DMS53 treated with DMSO at 0.1 percent for 48 hours (cell line): ENCODE measurements around the gene DOK6.
"Not testable (repeated sequence)": the region's sequence is repeated elsewhere in the genome, so short reads cannot be mapped to it uniquely, and the experiment has no call there.

Source experiments
- DNase-seq: peaks from one replicate; lab custom pipeline; 2025; ENCODE audit not compliant: unreplicated experiment; lab: John Stamatoyannopoulos, UW

DOK6 gene

DNA sequence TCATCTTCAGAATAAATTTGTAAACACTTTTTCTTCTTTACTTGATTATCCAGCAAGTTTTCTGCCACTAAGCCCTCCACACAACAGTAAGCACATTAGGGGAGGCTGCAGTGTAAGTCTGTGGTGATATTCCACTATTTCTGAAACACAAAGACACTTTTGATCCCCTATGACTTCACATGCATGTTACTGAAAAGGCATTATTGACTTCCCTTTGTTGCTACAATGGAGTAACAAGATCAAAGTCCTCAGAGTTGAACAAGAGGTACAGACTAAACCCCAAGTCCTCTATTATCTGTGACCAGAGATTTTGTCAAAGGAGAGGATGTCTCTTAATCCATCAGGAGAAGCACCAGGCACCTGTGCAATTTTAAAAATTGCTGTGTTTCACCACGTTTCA is 389.1 kb downstream of the DOK6 start:
- DNase-seq: no peak

DNA sequence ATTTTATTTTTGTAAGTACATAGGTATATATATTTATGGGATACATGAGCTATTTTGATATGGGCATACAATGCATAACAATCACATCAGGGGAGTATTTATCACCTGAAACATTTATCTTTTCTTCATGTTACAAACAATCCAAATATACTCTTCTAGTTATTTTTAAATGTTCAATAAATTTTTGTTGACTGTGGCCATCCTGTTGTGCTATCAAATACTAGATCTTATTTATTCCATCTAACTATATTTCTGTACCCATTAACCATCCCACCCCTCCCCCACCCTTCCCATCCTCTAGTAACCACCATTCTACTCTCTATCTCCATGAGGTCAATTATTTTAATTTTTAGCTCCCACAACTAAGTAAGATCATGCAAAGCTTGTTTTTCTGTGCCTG is 390.0 kb downstream of the DOK6 start:
- no peak for DNase-seq

DNA sequence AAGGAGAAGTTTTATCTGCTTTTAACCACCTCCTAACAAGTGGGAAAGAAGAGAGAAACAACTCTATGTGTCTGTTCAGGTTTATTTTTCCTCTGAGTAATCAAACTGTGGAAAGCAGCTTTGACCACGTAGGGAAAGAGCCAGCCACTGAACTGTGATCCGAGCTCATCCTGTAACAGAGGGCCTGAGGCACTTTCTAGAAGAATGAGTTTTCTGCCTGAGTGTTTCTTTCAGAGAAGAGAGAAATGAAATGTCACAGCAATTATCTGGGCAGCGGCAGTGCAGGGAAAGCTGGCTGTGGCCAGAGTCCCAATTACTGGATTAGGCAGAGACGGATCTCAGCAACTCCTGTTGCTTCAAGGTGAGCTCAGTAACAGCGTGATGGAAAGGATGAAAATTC is 395.1 kb downstream of the DOK6 start:
- DNase-seq: no peak

DNA sequence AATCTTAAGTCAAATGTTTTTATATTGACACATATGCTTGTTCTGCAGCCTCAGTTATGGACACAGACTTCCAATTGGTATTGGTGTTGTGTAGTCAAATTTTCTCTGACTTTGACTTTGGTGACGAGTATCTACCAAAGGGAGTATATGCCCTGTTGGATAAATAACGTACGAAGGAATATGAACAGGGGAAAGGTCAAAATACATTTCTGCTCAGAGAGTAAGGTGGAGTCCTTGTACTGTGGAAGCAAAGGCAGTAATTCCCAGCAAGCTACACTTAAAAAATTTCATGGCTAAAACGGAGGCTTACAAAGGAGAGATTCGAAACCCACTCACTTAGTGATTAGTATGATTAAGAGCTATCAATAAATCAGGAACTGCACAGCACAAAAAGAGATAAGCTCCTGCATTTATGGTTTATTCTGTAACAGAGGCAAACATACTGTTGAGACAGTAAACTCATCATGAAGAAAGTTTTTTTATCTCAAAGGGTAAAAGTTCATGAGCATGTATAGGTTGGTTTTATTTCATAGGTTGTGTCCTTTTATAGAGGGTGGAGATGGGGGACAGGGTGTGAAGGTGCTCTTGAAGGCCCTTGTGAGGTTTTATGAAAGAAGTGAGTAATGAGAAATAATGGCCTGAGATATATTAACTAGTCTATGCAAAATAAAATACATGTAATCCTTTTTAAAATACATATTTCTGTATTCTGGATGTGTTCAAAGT is 404.3 kb downstream of the DOK6 start:
- DNase-seq: no peak

DNA sequence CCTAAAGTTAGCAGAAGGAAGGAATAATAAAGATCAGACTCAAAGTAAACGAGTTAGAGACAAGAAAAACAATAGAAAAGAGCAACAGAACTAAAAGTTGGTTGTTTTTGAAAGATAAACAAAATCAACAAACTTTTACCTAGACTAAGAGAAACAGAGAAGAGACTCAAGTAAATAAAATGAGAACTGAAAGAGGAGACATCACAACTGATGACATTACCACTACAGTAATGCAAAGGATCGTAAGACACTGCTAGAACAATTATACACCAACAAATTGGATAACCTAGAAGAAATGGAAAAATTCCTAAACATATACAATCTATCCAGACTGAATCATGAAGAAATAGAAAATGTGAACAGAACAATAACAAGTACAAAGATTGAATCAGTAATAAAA is 407.7 kb downstream of the DOK6 start:
- no peak for DNase-seq

DNA sequence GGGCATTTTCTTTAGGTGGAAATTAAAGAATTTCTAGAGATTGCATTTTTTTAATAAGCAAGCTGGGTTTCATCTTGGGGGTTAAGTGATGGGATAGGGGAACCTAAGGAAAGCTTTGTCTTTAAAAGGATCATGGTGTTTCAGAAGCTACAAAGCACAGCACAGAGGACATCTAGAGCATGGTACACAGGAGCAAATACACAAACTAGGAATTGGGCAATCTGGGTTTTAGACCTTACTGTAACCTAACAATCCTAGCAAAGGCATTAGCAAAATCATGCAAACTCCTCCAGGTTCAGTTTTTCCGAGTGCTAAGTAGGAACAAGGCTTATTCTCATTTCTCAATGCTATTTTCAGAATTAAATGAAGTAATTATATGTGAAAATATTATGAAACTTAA is 412.9 kb downstream of the DOK6 start:
- no peak for DNase-seq

DNA sequence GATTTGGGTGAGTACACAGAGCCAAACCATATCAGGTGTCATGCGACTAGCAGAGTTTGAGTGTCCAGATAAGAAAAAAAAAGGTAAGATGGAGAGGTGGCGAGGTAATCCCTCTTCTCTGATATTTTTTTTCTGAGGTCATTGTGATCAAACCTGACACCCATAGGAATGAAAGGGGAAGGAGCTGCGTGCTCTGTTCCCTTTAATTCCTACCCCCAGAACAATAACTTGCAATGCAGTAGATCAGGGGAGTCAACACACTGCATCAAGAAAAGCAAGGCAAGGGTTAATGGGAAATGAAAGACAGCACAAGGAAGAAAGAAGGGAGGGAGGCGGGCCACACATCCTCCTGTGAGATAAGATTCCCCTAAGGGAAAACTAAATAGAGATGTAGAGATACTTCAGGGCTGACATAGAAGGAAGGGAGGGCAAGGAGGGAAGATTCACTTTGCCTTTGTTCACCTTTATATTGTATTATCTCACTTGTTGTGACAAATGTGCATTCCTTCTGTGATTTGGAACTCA is 414.2 kb downstream of the DOK6 start:
- no peak for DNase-seq

DNA sequence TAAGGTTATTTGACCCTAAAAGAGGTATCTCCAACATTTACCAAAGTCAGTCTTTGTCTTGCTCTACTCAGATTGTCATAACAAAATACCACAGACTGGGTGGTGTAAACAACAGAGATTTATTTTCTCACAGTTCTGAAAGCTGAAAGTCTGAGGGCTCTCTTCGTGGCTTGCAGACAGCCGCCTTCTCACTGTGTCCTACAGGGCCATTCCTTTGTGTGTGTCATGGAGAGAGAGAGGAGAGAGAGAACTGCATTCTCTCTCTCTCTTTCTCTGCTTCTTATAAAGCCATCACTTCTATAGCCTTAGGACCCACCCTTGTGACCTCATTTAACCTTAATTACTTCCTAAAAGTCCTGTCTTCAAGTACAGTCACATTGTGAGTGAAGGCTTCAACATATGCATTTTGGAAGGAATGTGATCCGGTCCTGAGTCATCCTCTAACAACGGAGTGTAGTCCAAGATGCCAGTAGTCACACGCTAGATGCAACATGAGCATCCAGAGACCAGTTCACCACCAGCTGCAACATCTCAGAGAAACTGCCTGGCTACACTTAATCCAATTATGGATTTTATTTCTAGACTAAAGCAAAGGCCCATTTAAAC is 416.8 kb downstream of the DOK6 start:
- DNase-seq: no peak

DNA sequence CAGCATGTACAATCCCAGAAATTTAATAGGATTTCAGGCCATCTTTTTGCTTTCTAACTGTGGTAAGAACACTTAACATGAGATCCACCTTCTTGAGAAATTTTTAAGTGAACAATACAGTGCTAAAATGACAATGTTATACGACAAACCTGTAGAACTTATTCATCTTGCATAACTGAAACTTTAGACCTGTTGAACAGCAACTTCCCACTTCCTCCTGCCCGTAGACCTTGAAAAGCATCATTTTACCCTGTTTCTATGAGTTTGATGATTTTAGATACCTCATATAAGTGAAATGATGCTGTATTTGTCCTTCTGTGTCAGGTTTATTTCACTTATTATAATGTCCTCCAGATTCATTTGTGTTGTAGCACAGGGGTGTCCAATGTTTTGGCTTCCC is 418.8 kb downstream of the DOK6 start:
- DNase-seq: no peak

DNA sequence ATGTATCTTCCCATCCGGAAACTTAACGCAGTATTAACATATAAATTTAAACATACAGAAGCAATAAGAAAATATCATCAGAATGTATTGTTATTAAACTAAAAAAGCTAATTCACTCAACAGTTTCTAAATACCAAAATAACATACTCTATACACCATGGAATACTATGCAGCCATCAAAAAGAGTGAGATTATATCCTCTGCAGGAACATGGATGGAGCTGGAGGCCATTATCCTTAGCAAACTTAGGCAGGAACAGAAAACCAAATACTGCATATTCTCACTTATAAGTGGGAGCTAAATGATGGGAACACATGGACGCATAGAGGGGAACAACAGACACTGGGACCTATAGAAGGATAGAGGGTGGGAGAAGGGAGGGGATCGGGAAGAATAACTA is 419.9 kb downstream of the DOK6 start:
- DNase-seq: no peak

DNA sequence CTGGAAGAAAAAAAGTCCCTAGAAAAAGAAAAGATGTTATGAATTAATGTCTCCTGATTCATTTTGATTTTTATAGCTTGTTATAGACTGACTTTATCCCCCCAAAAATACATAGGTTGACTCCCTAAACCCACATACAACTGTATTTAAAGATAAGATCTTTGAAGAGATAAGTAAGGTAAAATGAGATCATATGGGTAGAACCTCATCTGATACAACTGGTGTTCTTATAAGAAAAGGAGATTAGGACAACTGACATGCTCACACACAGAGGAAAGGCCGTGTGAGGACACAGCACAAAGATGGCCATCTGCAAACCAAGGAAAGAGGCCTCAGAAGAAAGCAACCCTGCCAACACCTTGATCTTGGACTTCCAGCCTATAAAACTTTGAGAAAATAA is 429.5 kb downstream of the DOK6 start:
- no peak for DNase-seq

DNA sequence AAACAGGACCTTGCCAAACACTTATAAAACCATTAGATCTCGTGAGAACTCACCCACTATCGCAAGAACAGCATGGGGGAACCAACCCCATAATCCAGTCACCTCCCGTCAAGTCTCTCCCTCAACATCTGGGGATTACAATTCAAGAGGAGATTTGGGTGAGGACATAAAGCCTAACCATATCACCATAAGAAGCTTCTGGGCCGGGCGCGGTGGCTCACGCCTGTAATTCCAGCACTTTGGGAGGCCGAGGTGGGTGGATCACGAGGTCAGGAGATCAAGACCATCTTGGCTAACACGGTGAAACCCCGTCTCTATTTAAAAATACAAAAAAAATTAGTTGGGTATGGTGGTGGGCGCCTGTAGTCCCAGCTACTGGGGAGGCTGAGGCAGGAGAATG is 434.3 kb downstream of the DOK6 start:
- DNase-seq: not testable (repeated sequence)

DNA sequence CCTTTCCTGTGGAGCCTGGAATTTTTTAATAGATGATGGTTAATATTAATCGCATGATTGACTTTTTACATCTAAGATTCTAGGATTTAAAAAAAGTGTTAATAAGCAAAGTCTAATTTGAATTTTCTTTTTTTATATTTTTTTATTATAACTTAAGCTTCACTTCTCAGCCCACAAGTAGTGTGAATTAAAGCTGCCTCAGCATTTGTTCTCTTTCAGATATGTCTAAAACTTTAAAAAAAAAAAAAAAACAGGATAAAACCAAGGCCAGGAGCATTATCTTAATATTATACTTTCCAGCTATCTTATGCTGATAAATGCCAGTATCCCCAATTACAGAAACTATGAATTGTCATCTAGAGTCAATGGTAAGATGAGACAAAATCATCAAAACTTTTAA is 437.3 kb downstream of the DOK6 start:
- DNase-seq: no peak

DNA sequence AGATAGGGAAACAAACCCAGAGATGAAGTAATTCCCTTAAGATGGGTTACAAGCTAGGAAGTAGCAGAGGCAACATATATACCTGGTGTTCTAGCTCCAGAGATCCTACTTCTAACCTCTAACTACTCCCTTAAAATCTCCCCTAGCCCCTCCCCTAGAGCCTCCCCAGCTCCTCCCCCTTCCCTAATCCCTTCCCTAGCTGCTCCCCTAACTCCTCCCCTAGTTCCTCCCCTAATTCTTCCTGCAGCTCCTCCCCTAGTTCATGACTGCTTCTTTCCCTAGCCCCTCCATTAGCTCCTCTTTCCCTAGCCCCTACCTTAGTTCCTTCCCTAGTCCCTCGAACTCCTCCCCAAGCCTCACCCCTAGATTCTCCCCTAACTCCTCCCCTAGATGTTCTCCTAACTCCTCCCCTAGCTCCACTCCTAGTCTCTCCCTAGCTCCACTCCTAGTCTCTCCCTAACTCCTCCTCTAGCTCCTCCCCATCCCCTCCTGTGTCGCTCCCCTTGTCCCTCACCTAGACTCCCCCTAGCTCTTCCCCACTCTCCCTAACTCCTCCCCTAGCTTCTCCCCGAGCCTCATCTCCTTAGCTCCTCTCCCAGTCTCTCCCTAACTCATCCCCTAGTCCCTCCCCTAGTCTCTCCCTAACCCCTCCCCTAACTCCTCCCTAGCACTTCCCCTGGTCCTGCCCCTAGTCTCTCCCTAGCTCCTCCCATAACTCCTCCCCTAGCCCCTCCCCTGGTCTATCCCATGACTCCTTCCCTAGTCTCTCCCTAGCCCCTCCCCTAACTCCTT is 438.1 kb downstream of the DOK6 start:
- DNase-seq: no peak

DNA sequence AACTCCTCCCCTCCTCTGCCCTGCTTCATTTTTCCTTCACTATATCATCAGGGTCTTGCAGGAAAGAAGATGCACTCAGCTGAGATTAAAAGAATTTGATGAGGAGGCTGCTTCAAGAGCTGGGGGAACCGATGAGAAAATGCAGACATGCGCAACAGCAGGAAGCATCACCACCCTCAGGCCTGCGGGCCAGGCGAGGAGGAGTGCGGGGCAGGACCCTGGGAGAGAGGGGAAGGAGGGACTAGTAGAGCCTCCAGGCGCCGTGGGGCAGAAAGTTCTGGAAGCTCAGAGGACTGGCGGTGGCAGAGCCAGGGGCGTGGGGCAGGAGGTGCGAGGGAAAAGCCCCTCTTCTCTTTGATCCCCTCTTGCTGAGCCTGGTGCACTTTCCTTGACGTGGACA is 438.8 kb downstream of the DOK6 start:
- no peak for DNase-seq

DNA sequence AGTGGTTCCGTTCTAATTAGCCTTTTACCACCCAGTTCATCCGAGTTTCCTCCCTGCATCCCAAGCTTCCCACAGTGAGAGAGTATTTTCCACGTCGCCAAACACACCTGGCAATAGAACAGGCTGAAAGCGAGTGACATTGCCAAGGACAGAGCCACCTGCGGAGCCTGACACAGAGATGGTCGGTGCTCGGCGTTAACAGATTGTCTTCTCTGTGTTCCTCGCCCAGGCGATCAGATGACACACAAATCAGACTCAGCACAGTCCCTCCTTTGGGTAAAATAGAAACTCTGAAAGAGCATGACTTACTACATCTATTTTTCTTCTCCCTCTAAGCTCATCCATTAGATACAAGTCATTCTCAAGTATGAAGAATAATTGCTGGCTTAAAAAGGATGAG is 439.3 kb downstream of the DOK6 start:
- DNase-seq: no peak

DNA sequence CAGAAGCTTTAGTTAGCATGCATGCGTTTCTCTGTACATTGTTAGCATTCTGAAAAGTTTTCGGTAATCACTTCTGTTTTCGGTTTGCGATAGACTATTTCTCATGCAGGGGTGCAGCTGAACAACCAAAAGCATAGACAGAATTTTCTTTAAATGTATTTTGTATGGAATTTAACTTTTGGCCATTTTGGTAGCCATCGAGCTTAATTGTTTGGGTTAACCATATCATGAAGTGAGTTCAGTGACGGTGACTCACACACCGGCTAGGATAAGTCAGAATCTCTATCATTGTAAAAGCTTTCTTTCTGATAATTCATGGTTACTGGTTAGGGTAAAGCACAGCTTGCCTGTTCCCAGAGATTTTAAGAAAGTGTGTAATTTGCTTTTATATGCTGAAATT is 439.8 kb downstream of the DOK6 start:
- DNase-seq: no peak

DNA sequence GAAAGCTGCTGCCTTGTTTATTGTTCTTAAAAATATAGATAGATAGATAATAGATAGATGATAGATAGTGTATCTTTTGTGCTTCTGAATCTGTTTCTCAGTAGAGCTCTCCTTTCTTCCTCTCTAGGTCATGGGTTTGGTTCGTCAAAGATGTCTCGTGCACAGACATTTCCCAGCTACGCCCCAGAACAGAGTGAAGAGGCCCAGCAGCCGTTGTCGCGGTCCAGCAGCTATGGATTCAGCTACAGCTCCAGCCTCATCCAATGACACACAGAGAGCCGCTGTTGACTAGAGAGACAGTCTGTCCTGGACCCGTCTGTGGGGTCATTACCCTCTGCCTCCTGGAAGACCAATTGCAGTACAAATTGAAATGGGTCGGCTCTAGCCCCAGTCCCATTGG is 440.4 kb downstream of the DOK6 start:
- DNase-seq: no peak

DNA sequence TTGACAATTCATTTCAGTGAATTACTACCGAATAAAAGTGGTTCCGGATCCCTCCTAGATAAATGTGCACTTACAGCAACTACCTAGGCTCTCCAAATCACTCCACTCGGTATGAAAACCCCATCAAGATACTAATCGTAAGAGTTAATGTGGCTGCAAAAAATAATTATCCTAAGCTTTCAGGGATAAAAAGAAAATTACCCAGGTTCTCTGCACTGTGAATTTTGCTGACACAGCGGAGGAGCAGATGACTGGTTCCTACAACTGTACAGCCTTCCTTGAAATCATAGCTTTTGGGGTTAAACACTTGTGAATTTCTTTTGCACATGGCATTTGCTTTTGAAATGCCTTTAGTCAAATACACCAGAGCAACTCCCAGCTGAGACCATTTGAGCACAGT is 442.3 kb downstream of the DOK6 start:
- DNase-seq: no peak

DNA sequence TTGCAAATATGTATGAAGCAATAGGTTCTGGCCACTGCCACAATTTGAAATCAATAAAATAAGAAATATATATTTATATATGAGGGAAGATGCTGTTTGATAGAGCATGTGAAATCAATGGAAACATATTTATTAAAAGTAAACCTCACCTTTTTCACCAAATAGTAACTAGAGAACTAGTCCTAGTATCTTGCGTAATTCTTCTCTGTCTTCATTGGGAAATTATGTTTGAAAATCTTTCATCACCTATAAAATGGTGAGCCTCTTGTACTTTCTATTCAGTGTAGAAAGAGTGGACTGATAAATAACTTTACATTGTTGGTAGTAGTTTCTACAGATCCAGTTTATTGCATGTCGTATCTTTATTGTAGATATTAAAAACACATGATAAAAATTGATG is 444.0 kb downstream of the DOK6 start:
- DNase-seq: no peak

DNA sequence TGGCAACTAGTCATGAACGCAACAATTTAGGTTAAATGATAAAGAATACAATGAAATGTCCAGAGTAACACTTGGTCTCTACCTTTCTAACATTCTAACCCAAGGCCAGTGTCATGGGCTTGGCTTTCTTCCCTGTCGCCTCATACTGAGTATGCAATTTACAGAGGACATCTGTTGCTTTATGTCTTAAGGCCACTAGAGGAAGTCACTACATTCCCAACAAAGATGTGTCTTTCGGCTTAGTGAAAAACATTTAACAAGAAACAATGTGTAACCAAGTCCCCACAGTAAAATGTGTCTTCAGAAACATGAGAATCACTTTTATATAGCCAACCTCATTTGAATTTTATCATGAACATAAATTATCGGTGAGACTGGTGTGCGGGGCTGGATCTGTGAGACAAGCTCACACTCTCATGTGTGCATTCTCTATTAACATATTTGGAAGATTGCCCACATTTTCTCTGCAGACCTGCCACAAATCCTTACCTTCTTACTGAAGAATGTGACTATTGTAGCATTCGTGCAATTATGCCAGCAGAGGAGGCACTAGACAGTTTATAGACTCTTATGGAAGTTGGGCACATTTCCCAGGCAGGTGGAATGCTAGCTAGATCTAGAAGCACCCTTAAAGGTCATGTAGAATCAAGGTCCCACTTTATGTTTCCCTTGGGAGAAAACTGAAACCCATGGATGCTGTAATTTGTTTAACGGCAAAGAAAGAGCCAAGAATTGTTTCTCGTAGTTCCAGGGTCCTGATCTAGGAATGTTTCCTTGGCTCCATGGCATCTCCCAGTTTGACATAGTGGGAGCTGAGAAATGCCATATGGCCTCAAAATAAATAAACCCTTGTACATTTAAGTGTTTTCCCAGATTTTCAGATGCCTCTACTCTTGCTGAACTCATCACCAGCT is 445.2 kb downstream of the DOK6 start:
- DNase-seq: peak; percentile 69
